NT2/D1 (cell line): Measurements from ENCODE around the gene LYSMD4.

ENCODE experiments used
- DNase-seq: peaks from one replicate; pipeline ENCODE4 v3.0.0-alpha.2; 2011; ENCODE audit warnings: low read depth, low spot score
- H3K27me3 ChIP-seq: 2 replicates; pipeline ENCODE4 v1.6.0; 2011; ENCODE audit warnings: mild to moderate bottlenecking; ENCODE audit not compliant: insufficient read length, insufficient read depth
- H3K36me3 ChIP-seq: 2 replicates; pipeline ENCODE4 v1.6.1; 2011; ENCODE audit warnings: mild to moderate bottlenecking, low read length, mixed read lengths; ENCODE audit not compliant: insufficient read depth, insufficient read length
- H3K4me1 ChIP-seq: 2 replicates; pipeline ENCODE4 v1.5.1; 2011; ENCODE audit not compliant: insufficient read depth, insufficient read length
- H3K4me3 ChIP-seq: 2 replicates; pipeline ENCODE4 v1.5.1; 2011; ENCODE audit warnings: low read depth; ENCODE audit not compliant: insufficient read length
- H3K9ac ChIP-seq: 2 replicates; pipeline ENCODE4 v1.6.0; 2011; ENCODE audit warnings: low read depth; ENCODE audit not compliant: insufficient read length
- H3K9me3 ChIP-seq: 2 replicates; pipeline ENCODE4 v1.5.1; 2011; ENCODE audit warnings: mild to moderate bottlenecking, low read length; ENCODE audit not compliant: insufficient read depth
- SUZ12 ChIP-seq: IDR thresholded peaks from 2 replicates; pipeline ENCODE4 v1.6.1; 2011; ENCODE audit not compliant: insufficient read length, insufficient read depth; ENCODE audit errors: extremely low read depth
- YY1 ChIP-seq: IDR thresholded peaks from 2 replicates; pipeline ENCODE4 v1.6.1; 2011; ENCODE audit not compliant: insufficient read length, insufficient read depth
- ZNF274 ChIP-seq: IDR thresholded peaks from 2 replicates; pipeline ENCODE4 v1.6.1; 2011; ENCODE audit warnings: mild to moderate bottlenecking, low read depth, low read length

Gene LYSMD4

DNA sequence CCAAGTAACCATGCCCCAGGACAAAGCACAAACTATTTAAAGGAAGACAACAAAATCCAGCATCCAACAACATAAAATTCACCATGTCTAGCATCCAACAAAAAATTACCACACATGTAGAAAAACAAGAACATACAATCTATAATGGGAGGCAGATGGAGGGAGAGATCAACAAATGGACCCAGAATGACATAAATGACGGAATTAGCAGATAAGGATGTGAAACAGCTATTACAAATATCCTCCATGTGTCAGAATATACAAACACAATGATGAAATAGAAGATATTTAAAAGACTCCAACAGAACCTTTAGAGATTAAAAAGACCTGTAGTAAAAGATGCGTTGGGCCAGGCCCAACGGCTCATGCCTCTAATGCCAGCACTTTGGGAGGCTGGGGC, 10.8 kb downstream of the LYSMD4 start:
- H3K36me3 ChIP-seq = peaks cover 3% of the 10 kb centered on the region
- no peak overlapping the region for H3K4me3 ChIP-seq
- no peak for TF ChIP-seq ZNF274
- TF ChIP-seq YY1 = no peak
- no peak for TF ChIP-seq SUZ12
- H3K9ac ChIP-seq = no peak overlapping the region
- peaks cover 14% of the 10 kb centered on the region; the same call in 1 of the 2 replicates for H3K9me3 ChIP-seq
- no peaks in the 10 kb centered on the region for H3K27me3 ChIP-seq
- no peak for DNase-seq
- peaks cover 3% of the 10 kb centered on the region for H3K4me1 ChIP-seq

DNA sequence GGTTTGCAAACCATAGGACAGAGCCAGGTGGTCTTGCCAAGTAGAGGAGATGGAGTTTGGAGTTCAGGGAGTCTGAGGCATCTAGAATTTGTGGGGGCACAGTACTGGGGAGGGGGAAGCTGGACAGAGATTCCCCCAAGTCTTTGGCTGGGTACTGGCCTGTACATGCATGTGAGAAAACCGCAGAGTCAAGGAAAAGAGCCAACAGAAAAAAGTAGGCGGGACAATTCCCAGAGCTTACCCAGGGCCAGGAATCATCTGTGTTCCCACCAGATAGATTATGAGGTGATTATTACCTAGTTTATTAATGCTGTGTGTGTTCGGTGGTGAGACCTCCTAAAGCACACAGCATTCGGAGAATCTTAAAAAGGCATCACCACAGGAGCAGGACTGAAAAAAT, 11.3 kb downstream of the LYSMD4 start:
- peaks cover 5% of the 10 kb centered on the region for H3K36me3 ChIP-seq
- no peaks in the 10 kb centered on the region for H3K27me3 ChIP-seq
- TF ChIP-seq ZNF274 (no peak), SUZ12 (no peak), YY1 (no peak)
- DNase-seq = no peak
- H3K9me3 ChIP-seq = peaks cover 14% of the 10 kb centered on the region; the same call in 1 of the 2 replicates
- no peak overlapping the region for H3K4me3 ChIP-seq
- H3K9ac ChIP-seq = no peak overlapping the region
- H3K4me1 ChIP-seq = peaks cover 3% of the 10 kb centered on the region

DNA sequence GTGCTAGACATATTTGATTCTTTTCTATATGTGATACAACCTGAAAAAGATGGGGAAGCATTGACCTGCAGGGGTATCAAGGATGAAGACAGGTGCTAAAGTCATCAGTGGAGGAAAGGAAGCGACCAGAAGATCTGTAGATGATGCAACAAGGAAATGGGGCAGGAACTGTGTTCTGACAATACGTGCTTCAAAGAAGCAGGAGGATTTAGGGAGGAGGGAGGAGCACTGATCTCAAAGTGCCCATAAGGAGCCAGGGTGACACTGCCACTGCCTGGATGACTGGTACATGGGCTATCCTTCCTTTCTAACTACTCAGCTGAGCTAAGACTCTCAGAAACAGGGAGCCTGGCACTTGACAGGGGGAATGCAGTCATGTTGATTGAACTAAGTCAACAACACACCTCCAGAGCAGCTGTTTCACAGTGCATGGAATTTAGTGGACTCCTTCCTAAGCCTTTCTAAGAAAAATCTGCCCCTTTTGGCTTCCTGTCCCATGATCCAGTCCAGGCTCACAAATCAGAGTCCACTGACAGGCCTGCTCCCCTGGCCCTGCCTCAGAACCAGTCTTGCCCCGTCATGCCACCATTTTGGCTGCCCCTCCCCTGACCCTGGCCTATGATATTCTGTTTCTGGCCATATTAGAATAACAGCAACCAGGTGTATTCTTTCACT, 12.0 kb downstream of the LYSMD4 start:
- H3K4me3 ChIP-seq = no peak overlapping the region
- H3K9ac ChIP-seq = no peak overlapping the region
- H3K27me3 ChIP-seq = no peaks in the 10 kb centered on the region
- DNase-seq = no peak
- peaks cover 5% of the 10 kb centered on the region for H3K36me3 ChIP-seq
- peaks cover 3% of the 10 kb centered on the region for H3K4me1 ChIP-seq
- peaks cover 14% of the 10 kb centered on the region; the same call in 1 of the 2 replicates for H3K9me3 ChIP-seq
- TF ChIP-seq ZNF274 (no peak), SUZ12 (no peak), YY1 (no peak)

DNA sequence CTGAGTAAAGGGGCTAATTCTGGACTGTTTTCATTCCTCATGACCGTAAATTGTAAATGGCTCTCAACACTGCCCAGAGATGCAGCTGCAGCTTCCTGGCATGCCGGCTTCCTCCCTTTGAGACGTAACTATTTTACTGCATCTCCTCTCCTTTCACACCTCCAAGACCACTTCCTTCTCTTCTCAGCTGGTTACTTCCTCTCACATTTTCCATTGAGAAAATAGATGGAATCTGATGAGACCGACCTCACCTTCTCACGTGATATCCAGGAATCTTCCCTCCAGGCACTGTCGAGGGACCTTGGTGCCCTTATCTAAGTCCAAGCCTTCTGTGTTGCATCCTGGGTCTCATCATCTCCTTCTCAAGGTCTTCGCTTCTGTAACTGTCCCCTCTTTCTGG, 12.7 kb downstream of the LYSMD4 start:
- Histone ChIP-seq H3K36me3 (peaks cover 5% of the 10 kb centered on the region), H3K9me3 (peaks cover 10% of the 10 kb centered on the region; the same call in 1 of the 2 replicates), H3K4me3 (no peak overlapping the region), H3K9ac (no peak overlapping the region), H3K27me3 (no peaks in the 10 kb centered on the region), H3K4me1 (no peaks in the 10 kb centered on the region)
- no peak for TF ChIP-seq SUZ12
- TF ChIP-seq ZNF274 = no peak
- TF ChIP-seq YY1 = no peak
- DNase-seq = no peak

DNA sequence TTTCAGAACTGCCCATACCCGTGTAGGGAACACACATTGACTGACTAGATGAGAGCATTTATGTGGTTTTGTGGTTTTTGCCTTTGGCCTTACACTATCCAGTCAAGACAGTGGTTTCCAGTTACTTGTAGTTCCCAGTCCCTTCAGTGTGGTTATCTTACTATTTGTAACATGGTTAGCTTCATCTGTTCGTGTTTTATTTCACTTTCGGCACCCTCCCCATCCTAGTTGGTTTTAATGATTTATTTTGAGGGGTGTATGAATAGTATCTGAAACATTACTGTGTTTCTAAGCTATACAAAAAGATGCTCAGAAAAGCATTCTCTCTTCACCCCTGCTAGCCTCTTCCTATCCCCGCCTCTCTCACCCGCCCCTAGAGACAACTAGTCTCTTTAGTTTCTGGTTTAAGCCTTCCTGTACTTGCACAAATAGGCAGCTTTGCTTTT, 14.1 kb downstream of the LYSMD4 start:
- no peak overlapping the region for H3K4me3 ChIP-seq
- H3K9ac ChIP-seq = no peak overlapping the region
- no peak for DNase-seq
- TF ChIP-seq SUZ12 = no peak
- no peak for TF ChIP-seq YY1
- TF ChIP-seq ZNF274 = no peak
- no peaks in the 10 kb centered on the region for H3K27me3 ChIP-seq
- no peaks in the 10 kb centered on the region for H3K4me1 ChIP-seq
- H3K36me3 ChIP-seq = peaks cover 5% of the 10 kb centered on the region
- no peaks in the 10 kb centered on the region for H3K9me3 ChIP-seq

DNA sequence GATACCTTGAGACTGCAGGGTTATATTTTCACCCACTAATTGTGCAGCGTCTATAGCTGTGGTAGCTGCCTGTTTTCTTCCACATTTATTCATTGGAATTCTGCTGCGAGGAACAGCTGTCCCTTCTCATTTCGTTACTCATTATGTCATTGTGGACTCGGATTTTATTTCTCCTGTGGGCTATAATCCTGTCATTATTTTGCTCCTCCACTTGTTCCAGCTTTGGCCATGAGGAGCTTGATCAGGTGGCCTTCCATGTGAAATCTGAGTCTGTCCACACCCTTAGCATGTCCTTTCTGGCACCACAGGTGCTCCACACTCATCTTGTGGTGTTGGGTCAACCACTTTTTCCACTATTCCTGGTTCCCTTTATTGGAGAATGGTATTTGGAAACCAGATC, 14.8 kb downstream of the LYSMD4 start:
- Histone ChIP-seq H3K4me1 (no peaks in the 10 kb centered on the region), H3K9ac (no peak overlapping the region), H3K9me3 (no peaks in the 10 kb centered on the region), H3K36me3 (peaks cover 5% of the 10 kb centered on the region), H3K27me3 (no peaks in the 10 kb centered on the region), H3K4me3 (no peak overlapping the region)
- no peak for DNase-seq
- no peak for TF ChIP-seq YY1
- no peak for TF ChIP-seq ZNF274
- no peak for TF ChIP-seq SUZ12

DNA sequence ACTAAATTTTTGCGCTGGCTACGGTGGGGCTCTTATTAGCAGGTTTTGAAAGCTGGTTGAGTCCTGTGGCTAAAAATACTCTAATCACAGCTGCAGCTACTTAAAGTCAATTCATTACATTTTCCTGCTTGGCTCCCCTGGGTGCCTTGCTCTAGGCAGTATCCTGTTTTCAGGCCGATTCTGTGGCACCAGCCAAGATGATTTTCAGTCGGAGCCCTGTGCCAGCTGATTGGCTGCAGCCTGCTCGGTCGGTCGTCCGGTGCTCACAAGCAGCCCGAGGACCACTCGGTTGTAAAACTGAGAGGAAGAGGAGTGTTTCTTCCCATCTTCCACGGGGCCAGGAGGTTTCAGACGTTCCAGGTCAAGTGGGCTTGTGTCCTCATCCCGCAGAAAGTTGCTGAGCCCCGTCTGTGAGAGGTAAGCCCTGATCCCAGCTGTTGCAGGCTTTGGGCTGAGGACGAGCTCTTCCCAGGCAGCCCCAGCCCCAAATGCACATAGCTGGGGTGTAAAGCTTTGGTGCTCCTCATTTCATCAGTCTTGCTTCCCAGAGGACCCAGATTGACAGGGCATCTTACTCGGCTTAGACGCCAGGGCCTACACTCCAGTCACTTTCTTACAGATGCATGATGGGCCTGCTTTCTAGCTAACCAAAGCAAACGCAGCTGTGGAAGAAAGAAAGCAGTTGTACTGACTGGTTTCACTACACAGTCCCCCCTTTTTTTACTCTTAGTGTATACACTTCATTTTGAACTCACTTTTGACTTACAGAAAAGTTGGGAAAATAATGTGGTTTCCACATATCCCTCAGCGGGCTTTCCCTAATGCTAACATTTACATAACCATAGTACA, 15.9 kb downstream of the LYSMD4 start:
- no peaks in the 10 kb centered on the region for H3K4me1 ChIP-seq
- TF ChIP-seq ZNF274 (no peak), SUZ12 (no peak), YY1 (no peak)
- no peaks in the 10 kb centered on the region for H3K9me3 ChIP-seq
- no peak overlapping the region for H3K4me3 ChIP-seq
- DNase-seq = no peak
- peaks cover 15% of the 10 kb centered on the region for H3K36me3 ChIP-seq
- no peak overlapping the region for H3K9ac ChIP-seq
- no peaks in the 10 kb centered on the region for H3K27me3 ChIP-seq
